ENCODE results near the gene FOXI3.

DNA sequence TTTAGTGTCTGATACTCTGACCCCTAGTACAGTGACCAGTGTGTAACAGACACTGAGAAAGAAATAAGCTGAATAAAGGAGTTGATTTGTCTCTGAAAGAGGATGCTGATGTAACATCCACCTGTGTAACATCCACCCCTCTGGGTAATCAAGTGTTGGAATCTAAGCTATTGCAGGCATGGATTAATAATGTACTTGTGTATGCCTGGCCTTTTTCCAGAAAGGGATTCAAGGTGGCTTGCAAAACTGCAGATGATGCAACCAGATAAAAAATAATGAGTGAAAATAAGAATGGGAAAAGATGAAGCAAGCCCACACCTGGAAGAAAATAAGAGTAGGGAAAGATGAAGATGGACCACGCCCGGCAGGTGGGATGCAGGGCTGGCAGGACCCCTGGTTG, 48.2 kb upstream of the FOXI3 start:
- TF ChIP-seq OSR1 (CRISPR knock-in tag; IDR thresholded peaks at IDR 0.05), result no peak
- TF ChIP-seq, protein P1, sequence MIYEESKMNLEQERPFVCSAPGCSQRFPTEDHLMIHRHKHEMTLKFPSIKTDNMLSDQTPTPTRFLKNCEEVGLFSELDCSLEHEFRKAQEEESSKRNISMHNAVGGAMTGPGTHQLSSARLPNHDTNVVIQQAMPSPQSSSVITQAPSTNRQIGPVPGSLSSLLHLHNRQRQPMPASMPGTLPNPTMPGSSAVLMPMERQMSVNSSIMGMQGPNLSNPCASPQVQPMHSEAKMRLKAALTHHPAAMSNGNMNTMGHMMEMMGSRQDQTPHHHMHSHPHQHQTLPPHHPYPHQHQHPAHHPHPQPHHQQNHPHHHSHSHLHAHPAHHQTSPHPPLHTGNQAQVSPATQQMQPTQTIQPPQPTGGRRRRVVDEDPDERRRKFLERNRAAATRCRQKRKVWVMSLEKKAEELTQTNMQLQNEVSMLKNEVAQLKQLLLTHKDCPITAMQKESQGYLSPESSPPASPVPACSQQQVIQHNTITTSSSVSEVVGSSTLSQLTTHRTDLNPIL (CRISPR knock-in tag; IDR thresholded peaks at IDR 0.05; ENCODE audit: low read depth), result no peak
- no peak for TF ChIP-seq CSDC2 (CRISPR knock-in tag; IDR thresholded peaks at IDR 0.05)
- no peak for TF ChIP-seq ZFP30 (CRISPR knock-in tag; IDR thresholded peaks at IDR 0.05)
- no peak for TF ChIP-seq ZNF565 (CRISPR knock-in tag; conservative IDR thresholded peaks at IDR 0.05; ENCODE audit: low read depth)
- TF ChIP-seq, protein P2, sequence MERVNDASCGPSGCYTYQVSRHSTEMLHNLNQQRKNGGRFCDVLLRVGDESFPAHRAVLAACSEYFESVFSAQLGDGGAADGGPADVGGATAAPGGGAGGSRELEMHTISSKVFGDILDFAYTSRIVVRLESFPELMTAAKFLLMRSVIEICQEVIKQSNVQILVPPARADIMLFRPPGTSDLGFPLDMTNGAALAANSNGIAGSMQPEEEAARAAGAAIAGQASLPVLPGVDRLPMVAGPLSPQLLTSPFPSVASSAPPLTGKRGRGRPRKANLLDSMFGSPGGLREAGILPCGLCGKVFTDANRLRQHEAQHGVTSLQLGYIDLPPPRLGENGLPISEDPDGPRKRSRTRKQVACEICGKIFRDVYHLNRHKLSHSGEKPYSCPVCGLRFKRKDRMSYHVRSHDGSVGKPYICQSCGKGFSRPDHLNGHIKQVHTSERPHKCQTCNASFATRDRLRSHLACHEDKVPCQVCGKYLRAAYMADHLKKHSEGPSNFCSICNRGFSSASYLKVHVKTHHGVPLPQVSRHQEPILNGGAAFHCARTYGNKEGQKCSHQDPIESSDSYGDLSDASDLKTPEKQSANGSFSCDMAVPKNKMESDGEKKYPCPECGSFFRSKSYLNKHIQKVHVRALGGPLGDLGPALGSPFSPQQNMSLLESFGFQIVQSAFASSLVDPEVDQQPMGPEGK (CRISPR knock-in tag; IDR thresholded peaks at IDR 0.05; ENCODE audit: borderline replicate concordance), result no peak
- no peak for TF ChIP-seq ZC3H10 (CRISPR knock-in tag; IDR thresholded peaks at IDR 0.05)
- TF ChIP-seq RARB (CRISPR knock-in tag; IDR thresholded peaks at IDR 0.05), result no peak
